ENCODE data around the gene TSPEAR.

DNA sequence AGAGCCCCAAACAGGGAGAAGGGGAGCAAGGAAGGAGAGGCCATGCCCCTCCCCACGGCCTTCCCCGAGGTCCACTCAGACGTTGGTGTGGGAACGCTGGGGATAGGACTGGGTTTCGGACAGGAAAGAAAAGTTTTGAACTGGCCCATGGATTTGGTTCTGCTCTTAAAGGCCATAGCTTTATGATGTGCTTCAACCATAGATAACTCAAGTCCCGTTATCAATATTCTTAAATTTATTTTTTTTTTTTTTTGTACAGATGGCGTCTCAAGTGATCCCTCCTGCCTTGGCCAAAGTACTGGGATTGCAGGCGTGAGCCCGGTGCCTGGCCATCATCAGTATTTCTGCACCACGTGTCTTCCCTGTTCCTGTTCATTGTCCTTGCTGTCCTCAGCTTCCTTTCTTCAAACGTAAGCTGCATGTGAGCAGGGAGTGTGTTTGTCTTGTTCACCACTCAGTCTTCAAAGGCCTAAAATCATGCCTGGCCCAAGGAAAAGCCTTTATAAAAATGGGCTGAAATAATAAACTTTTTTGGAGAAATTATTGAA is 170.6 kb downstream of the TSPEAR start:
- TF ChIP-seq CTCF (IDR thresholded peaks at IDR 0.05) (no peak), REST (IDR thresholded peaks at IDR 0.05; ENCODE audit: low read depth, low read length) (no peak), MAX (IDR thresholded peaks at IDR 0.05; ENCODE audit: low read depth) (no peak), RXRA (IDR thresholded peaks at IDR 0.05; ENCODE audit: borderline replicate concordance, low read depth) (no peak), GABPA (IDR thresholded peaks at IDR 0.05; ENCODE audit: low read depth) (no peak), TAF1 (IDR thresholded peaks at IDR 0.05; ENCODE audit: borderline replicate concordance, low read depth, low read length) (no peak), USF1 (IDR thresholded peaks at IDR 0.05; ENCODE audit: borderline replicate concordance, low read depth) (no peak), YY1 (IDR thresholded peaks at IDR 0.05; ENCODE audit: low read depth) (no peak), SIN3A (IDR thresholded peaks at IDR 0.05; ENCODE audit: borderline replicate concordance, low read depth, low read length) (no peak), RAD21 (IDR thresholded peaks at IDR 0.05; ENCODE audit: low read length) (no peak), CHD2 (IDR thresholded peaks at IDR 0.05; ENCODE audit: low read length, partially characterized antibody) (no peak)
- TF ChIP-seq, protein P1, sequence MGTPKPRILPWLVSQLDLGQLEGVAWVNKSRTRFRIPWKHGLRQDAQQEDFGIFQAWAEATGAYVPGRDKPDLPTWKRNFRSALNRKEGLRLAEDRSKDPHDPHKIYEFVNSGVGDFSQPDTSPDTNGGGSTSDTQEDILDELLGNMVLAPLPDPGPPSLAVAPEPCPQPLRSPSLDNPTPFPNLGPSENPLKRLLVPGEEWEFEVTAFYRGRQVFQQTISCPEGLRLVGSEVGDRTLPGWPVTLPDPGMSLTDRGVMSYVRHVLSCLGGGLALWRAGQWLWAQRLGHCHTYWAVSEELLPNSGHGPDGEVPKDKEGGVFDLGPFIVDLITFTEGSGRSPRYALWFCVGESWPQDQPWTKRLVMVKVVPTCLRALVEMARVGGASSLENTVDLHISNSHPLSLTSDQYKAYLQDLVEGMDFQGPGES (IDR thresholded peaks at IDR 0.05; ENCODE audit: low read depth, low read length) = no peak
- TF ChIP-seq, protein P2, sequence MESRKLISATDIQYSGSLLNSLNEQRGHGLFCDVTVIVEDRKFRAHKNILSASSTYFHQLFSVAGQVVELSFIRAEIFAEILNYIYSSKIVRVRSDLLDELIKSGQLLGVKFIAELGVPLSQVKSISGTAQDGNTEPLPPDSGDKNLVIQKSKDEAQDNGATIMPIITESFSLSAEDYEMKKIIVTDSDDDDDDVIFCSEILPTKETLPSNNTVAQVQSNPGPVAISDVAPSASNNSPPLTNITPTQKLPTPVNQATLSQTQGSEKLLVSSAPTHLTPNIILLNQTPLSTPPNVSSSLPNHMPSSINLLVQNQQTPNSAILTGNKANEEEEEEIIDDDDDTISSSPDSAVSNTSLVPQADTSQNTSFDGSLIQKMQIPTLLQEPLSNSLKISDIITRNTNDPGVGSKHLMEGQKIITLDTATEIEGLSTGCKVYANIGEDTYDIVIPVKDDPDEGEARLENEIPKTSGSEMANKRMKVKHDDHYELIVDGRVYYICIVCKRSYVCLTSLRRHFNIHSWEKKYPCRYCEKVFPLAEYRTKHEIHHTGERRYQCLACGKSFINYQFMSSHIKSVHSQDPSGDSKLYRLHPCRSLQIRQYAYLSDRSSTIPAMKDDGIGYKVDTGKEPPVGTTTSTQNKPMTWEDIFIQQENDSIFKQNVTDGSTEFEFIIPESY (IDR thresholded peaks at IDR 0.05; ENCODE audit: borderline replicate concordance, low read depth) = no peak

All from SK-N-SH (cell line).